Stomach (tissue), 4 donors: ENCODE measurements around the gene R3HDM4.

Experiments used
- POLR2A ChIP-seq, 4 donors: fragments of 450-650 bp; IDR thresholded peaks; one replicate each; pipeline ENCODE4 v1.6.1; 2016; ENCODE audit warnings: antibody characterized with exemption in 4 of 4, control low read depth in 2 of 4, mild to moderate bottlenecking in 1 of 4, moderate library complexity in 1 of 4
- POLR2AphosphoS5 ChIP-seq, 3 donors: sonication (generic); formaldehyde crosslinking; IDR thresholded peaks; one replicate each; pipeline ENCODE4 v1.6.1; 2016; ENCODE audit warnings: antibody characterized with exemption in 3 of 3
- TF ChIP-seq, protein P1 (sequence below), 7 experiments: fragments of 450-650 bp in 4 of 7; fragments of 200-600 bp in 3 of 7; sonication (generic) in 3 of 7; IDR thresholded peaks; one replicate each; pipeline ENCODE4 v1.5.1; 2016 to 2019; ENCODE audit warnings: antibody characterized with exemption in 7 of 7, control low read depth in 2 of 7, mild to moderate bottlenecking in 1 of 7

DNA sequence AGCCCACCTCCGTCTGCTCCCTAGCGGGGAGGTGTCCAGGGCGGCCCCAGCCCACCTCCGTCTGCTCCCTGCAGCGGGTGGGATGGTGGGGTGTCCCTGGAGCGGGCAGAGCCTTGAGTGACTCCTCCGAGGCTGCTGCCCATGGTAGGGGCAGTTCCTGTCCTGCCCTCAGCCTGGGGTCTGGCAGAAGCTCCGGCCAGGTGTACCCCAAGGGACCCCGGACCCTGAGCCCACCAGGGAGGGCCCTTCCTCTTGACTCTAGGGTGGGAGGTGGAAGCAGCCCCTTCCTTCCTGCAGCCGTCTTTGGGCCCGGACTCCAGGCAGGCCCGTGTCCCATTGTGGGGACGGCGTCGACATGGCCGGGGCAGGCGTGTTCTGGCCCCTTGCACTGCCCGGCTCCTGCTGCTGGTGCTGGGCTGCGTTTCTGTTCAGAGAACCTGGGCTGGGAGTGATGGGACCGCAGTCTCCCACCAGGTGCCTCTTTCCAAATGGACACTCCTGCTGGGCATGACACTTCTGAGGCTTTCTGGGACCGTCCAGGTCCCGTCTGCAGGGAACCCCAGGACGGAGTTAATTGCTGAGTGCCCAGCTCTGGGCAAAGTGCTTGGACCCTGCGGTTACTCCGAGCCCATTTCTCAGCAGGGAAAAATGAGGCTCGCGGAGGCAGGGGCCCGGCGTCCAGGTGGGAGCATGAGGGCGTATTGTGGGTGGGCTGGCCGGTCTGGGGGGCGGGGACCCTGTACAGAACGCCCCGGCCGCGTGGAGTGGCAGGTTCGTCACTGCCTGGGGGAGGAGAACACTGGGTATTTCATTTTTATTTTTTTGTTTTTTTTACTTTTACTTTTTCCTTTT is 32.6 kb upstream of the R3HDM4 start:
- TF ChIP-seq POLR2A (IDR thresholded peaks at IDR 0.05) (no peak), POLR2AphosphoS5 (IDR thresholded peaks at IDR 0.05) (no peak)
- TF ChIP-seq, protein P1, sequence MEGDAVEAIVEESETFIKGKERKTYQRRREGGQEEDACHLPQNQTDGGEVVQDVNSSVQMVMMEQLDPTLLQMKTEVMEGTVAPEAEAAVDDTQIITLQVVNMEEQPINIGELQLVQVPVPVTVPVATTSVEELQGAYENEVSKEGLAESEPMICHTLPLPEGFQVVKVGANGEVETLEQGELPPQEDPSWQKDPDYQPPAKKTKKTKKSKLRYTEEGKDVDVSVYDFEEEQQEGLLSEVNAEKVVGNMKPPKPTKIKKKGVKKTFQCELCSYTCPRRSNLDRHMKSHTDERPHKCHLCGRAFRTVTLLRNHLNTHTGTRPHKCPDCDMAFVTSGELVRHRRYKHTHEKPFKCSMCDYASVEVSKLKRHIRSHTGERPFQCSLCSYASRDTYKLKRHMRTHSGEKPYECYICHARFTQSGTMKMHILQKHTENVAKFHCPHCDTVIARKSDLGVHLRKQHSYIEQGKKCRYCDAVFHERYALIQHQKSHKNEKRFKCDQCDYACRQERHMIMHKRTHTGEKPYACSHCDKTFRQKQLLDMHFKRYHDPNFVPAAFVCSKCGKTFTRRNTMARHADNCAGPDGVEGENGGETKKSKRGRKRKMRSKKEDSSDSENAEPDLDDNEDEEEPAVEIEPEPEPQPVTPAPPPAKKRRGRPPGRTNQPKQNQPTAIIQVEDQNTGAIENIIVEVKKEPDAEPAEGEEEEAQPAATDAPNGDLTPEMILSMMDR (IDR thresholded peaks at IDR 0.05): no peak
